Endothelial cell of umbilical vein (primary cell): ENCODE data around the gene ABHD4. TPM values are rescaled to one million over a fixed set of nuclear protein-coding genes. Genes with fewer than 3 reads are reported as not detected.

Source experiments
- BruUV-seq: library from RNA; stranded (reverse); fragments of 400-500 nt; replicated peaks from 2 replicates; lab custom pipeline; 2021; lab: Mats Ljungman, UMichigan
- CTCF ChIA-PET: fragments of 300-600, 350-600 bp; sonication (Branson Sonifier 250); formaldehyde crosslinking; loops from one replicate; lab custom pipeline; 2021; ENCODE audit warnings: antibody characterized with exemption, inconsistent platforms; lab: Charles Lee
- POLR2A ChIA-PET: fragments of 300-600, 350-600 bp; sonication (Branson Sonifier 250); formaldehyde crosslinking; loops from one replicate; lab custom pipeline; 2021; ENCODE audit warnings: antibody characterized with exemption, inconsistent platforms; lab: Charles Lee
- DNase-seq: peaks from one replicate; pipeline ENCODE4 v3.0.0-alpha.2; 2011; ENCODE audit warnings: low read depth, low spot score
- FAIRE-seq: peaks from 2 replicates; lab custom pipeline; 2011; peaks lifted over from hg19 to GRCh38; lab: Jason Lieb, UNC
- H2AFZ ChIP-seq: 2 replicates; pipeline ENCODE4 v1.6.0; 2012; ENCODE audit warnings: low read depth, low read length, control low read depth, inconsistent platforms
- H3K27ac ChIP-seq: 2 replicates; pipeline ENCODE4 v1.5.1; 2011; ENCODE audit warnings: low read depth, mild to moderate bottlenecking, control low read depth, low read length, moderate library complexity; ENCODE audit not compliant: insufficient read depth
- H3K27me3 ChIP-seq, 2 experiments: 2 replicates each; pipeline versions ENCODE4 v1.6.0 to v1.6.1; 2011; ENCODE audit warnings: low read length in 2 of 2, mixed read lengths in 1 of 2; ENCODE audit not compliant: control insufficient read depth in 2 of 2, insufficient read depth in 2 of 2
- H3K36me3 ChIP-seq, 2 experiments: 2 replicates in 1 of 2; 3 replicates in 1 of 2; pipeline ENCODE4 v1.5.1; 2011; ENCODE audit warnings: low read length in 2 of 2, mild to moderate bottlenecking in 1 of 2, moderate library complexity in 1 of 2; ENCODE audit not compliant: control insufficient read depth in 2 of 2, insufficient read depth in 2 of 2; ENCODE audit errors: extremely low read depth in 1 of 2
- H3K4me1 ChIP-seq: 3 replicates; pipeline ENCODE4 v1.5.1; 2011; ENCODE audit warnings: mild to moderate bottlenecking, low read length; ENCODE audit not compliant: control insufficient read depth, insufficient read depth; ENCODE audit errors: extremely low read depth
- H3K4me2 ChIP-seq: 2 replicates; pipeline ENCODE4 v1.6.1; 2011; ENCODE audit warnings: low read length, control low read depth, mixed read lengths; ENCODE audit not compliant: insufficient read depth
- H3K4me3 ChIP-seq, 3 experiments: fragments of 200-600 bp in 1 of 3; sonication (generic), shearing (Covaris generic) in 1 of 3; replicated peaks in 1 of 3; 2 replicates each; pipeline ENCODE4 v1.5.1; 2011 to 2016; ENCODE audit warnings: control low read depth in 3 of 3, low read length in 3 of 3, mild to moderate bottlenecking in 2 of 3, inconsistent platforms in 1 of 3, low read depth in 1 of 3, moderate library complexity in 1 of 3; ENCODE audit not compliant: insufficient read depth in 1 of 3
- H3K79me2 ChIP-seq: 2 replicates; pipeline ENCODE4 v1.6.0; 2012; ENCODE audit warnings: low read length, inconsistent platforms; ENCODE audit not compliant: control insufficient read depth, insufficient read depth
- H3K9ac ChIP-seq: replicated peaks from 2 replicates; pipeline ENCODE3; 2011; ENCODE audit warnings: low read length, control low read depth; ENCODE audit not compliant: insufficient read depth; ENCODE audit errors: extremely low read depth
- H3K9me1 ChIP-seq: replicated peaks from 3 replicates; pipeline ENCODE4 v1.6.0; 2011; ENCODE audit warnings: mild to moderate bottlenecking, low read length; ENCODE audit not compliant: control insufficient read depth, insufficient read depth; ENCODE audit errors: extremely low read depth
- H3K9me3 ChIP-seq: replicated peaks from 2 replicates; pipeline ENCODE4 v1.5.1; 2012; ENCODE audit warnings: low read length, inconsistent platforms; ENCODE audit not compliant: control insufficient read depth, insufficient read depth
- H4K20me1 ChIP-seq: replicated peaks from 2 replicates; pipeline ENCODE3; 2011; ENCODE audit warnings: mild to moderate bottlenecking, low read length; ENCODE audit not compliant: control insufficient read depth, insufficient read depth; ENCODE audit errors: extremely low read depth
- EZH2 ChIP-seq: IDR thresholded peaks from 2 replicates; pipeline ENCODE4 v1.6.1; 2012; ENCODE audit warnings: borderline replicate concordance, low read depth, mild to moderate bottlenecking, moderate library complexity, low read length, inconsistent platforms; ENCODE audit not compliant: severe bottlenecking
- FOS ChIP-seq: IDR thresholded peaks from 2 replicates; pipeline ENCODE4 v1.6.1; 2011; ENCODE audit warnings: mild to moderate bottlenecking, low read length, moderate library complexity, borderline replicate concordance; ENCODE audit not compliant: insufficient read depth
- GATA2 ChIP-seq: IDR thresholded peaks from 2 replicates; pipeline ENCODE4 v1.7.0; 2011; ENCODE audit warnings: low read depth, mild to moderate bottlenecking, moderate library complexity, mixed read lengths, low read length; ENCODE audit not compliant: insufficient read length, insufficient read depth
- JUN ChIP-seq: IDR thresholded peaks from 2 replicates; pipeline ENCODE4 v1.6.1; 2011; ENCODE audit warnings: borderline replicate concordance, low read depth; ENCODE audit not compliant: insufficient read length, insufficient read depth
- MYC ChIP-seq: IDR thresholded peaks from one replicate; pipeline ENCODE4 v1.6.1; 2011; ENCODE audit warnings: mild to moderate bottlenecking, low read depth, low read length
- POLR2A ChIP-seq: IDR thresholded peaks from 2 replicates; pipeline ENCODE4 v1.6.1; 2012; ENCODE audit warnings: low read depth, mild to moderate bottlenecking, control low read depth, low read length
- POLR2AphosphoS5 ChIP-seq: IDR thresholded peaks from 2 replicates; pipeline ENCODE4 v1.6.1; 2012; ENCODE audit warnings: low read depth, mild to moderate bottlenecking, control low read depth, low read length, moderate library complexity; ENCODE audit not compliant: insufficient read depth
- dilution Hi-C: fragments of 300-500 bp; cut with MboI; formaldehyde crosslinking; loops from one replicate; pipeline ENCODE4 v1.15.0; 2019; ENCODE audit warnings: low sequenced_read_pairs; ENCODE audit not compliant: extremely low pct_ligation_motif_present
- intact Hi-C: fragments of 100-400 bp; cut with micrococcal nuclease; formaldehyde crosslinking; loops from one replicate; pipeline ENCODE4 v1.10.0; 2022
- polyA plus RNA-seq, 4 experiments: library from polyadenylated mRNA; depleted of rRNA in 3 of 4; stranded (reverse) in 3 of 4; unstranded in 1 of 4; fragments of >200 nt; gene quantifications; 2 replicates each; pipeline versions ENCODE4 v1.2.1 to v1.2.3, GENCODE V29; 2011 to 2012; ENCODE audit warnings: missing spikeins in 1 of 4
- total RNA-seq: library from RNA; stranded (reverse); gene quantifications from 2 replicates; pipeline ENCODE4 v1.2.3, GENCODE V29; 2021
- TF ChIP-seq, protein P1 (sequence below), 2 donors: IDR thresholded peaks; 1 replicate in 1 of 2; 2 replicates in 1 of 2; pipeline ENCODE4 v1.5.1; 2011; ENCODE audit warnings: low read length in 2 of 2, mild to moderate bottlenecking in 2 of 2, moderate library complexity in 2 of 2, control low read depth in 1 of 2, inconsistent platforms in 1 of 2, low read depth in 1 of 2; ENCODE audit not compliant: insufficient read depth in 1 of 2; ENCODE audit errors: extremely low read depth in 1 of 2
- TF ChIP-seq, protein P2 (sequence below): IDR thresholded peaks from 2 replicates; pipeline ENCODE4 v1.6.1; 2011; ENCODE audit not compliant: insufficient read depth, insufficient read length

Gene ABHD4
- total and polyA plus RNA-seq, 2 donors (not counting 3 experiments of a cell fraction or from before 2014, with no cell fraction given) = 34.8 to 45.5 TPM

DNA sequence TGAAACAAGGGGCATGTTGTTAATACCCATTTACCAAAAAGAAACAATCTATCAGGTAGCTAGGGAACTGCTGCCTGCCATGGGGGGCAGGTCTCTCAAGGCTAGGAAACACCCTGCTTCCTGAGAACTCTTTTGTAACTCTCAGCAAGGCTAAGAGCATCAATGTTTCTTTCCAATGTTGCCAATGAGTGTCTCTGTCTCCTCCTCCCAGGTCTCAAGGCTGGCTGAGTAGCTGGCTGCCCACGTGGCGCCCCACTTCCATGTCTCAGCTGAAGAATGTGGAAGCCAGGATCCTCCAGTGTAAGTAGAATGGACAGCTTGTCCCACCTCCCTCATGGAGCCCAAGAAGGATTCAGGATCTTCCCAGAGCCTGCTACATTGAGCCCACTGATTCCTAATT is 3.4 kb downstream of the ABHD4 start:
- Histone ChIP-seq H2AFZ (no peak overlapping the region), H3K27ac (no peak overlapping the region), H3K4me2 (no peak overlapping the region), H3K4me3 (no peak overlapping the region), H4K20me1 (no peaks in the 10 kb centered on the region), H3K36me3 (peaks cover 3 to 20% of the 10 kb centered on the region in 2 experiments), H3K9ac (no peak overlapping the region), H3K79me2 (peaks cover 1% of the 10 kb centered on the region), H3K4me1 (peaks cover 14% of the 10 kb centered on the region), H3K9me3 (no peaks in the 10 kb centered on the region), H3K9me1 (no peaks in the 10 kb centered on the region), H3K27me3 (no peaks in the 10 kb centered on the region)
- FAIRE-seq = no peak
- intact Hi-C loops = no loop called here
- TF ChIP-seq POLR2A (no peak), FOS (no peak), EZH2 (no peak), MYC (no peak), GATA2 (no peak), POLR2AphosphoS5 (no peak), JUN (no peak)
- TF ChIP-seq, protein P1, sequence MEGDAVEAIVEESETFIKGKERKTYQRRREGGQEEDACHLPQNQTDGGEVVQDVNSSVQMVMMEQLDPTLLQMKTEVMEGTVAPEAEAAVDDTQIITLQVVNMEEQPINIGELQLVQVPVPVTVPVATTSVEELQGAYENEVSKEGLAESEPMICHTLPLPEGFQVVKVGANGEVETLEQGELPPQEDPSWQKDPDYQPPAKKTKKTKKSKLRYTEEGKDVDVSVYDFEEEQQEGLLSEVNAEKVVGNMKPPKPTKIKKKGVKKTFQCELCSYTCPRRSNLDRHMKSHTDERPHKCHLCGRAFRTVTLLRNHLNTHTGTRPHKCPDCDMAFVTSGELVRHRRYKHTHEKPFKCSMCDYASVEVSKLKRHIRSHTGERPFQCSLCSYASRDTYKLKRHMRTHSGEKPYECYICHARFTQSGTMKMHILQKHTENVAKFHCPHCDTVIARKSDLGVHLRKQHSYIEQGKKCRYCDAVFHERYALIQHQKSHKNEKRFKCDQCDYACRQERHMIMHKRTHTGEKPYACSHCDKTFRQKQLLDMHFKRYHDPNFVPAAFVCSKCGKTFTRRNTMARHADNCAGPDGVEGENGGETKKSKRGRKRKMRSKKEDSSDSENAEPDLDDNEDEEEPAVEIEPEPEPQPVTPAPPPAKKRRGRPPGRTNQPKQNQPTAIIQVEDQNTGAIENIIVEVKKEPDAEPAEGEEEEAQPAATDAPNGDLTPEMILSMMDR (IDR thresholded peaks at IDR 0.05; ENCODE audit: extremely low read depth in 1 of 2, insufficient read depth in 1 of 2, low read depth in 1 of 2, low read length in 2 of 2) = no peak
- TF ChIP-seq, protein P2, sequence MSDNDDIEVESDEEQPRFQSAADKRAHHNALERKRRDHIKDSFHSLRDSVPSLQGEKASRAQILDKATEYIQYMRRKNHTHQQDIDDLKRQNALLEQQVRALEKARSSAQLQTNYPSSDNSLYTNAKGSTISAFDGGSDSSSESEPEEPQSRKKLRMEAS = no peak
- DNase-seq = no peak
- POLR2A ChIA-PET = no interaction called here
- no TSS peak for BruUV-seq
- CTCF ChIA-PET = interaction anchor here (0.8 to 2.7 kb wide), 2 partner anchors 31 to 52 kb away, joined by 3 to 16 read pairs; no protein-coding TSS in a partner anchor
- dilution Hi-C loops = no loop called here
